Measurements from ENCODE around the gene PRPF19.

DNA sequence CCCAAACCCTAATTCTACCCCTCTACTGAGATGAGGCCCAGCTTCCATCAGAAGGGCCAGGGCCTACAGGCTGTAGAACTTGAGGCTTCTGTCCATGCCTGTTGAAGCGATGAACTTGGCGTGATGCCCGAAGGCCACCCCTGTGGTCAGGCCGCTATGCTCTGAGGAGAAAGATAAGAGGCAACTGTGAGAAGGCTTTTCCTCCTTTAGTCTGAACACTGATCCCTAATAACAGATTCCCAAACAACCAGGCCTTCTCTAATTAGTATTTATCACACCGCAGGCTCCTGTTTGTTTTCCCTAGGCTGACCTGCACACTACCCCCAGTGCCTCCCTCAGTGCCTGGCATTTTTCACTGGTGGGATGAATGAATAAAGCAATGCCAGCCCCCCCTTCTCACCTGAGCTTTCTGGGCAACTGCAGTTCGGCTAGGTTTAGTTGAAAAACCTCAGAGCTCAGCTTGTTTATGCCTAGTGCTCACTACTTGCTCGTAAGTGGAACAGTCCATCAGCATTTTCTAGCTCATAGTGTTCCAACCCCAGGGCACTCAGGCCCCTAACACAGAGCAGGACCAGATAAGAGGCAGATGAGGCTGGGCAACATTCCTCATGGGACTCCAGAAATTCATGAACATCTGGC lies 15.2 kb downstream of the PRPF19 start:
- TF ChIP-seq POLR2AphosphoS5 (IDR thresholded peaks at IDR 0.05) (no peak), POLR2A (IDR thresholded peaks at IDR 0.05) (no peak)
- TF ChIP-seq, protein P1, sequence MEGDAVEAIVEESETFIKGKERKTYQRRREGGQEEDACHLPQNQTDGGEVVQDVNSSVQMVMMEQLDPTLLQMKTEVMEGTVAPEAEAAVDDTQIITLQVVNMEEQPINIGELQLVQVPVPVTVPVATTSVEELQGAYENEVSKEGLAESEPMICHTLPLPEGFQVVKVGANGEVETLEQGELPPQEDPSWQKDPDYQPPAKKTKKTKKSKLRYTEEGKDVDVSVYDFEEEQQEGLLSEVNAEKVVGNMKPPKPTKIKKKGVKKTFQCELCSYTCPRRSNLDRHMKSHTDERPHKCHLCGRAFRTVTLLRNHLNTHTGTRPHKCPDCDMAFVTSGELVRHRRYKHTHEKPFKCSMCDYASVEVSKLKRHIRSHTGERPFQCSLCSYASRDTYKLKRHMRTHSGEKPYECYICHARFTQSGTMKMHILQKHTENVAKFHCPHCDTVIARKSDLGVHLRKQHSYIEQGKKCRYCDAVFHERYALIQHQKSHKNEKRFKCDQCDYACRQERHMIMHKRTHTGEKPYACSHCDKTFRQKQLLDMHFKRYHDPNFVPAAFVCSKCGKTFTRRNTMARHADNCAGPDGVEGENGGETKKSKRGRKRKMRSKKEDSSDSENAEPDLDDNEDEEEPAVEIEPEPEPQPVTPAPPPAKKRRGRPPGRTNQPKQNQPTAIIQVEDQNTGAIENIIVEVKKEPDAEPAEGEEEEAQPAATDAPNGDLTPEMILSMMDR (IDR thresholded peaks at IDR 0.05), result no peak
